Panc1 (cell line): Measurements from ENCODE around the gene FAM184B.

Experiments used
- SIN3A ChIP-seq: IDR thresholded peaks from 2 replicates; pipeline ENCODE4 v1.6.1; 2012; ENCODE audit warnings: low read depth, mild to moderate bottlenecking, low read length, moderate library complexity, borderline replicate concordance; ENCODE audit not compliant: insufficient read depth
- TCF7L2 ChIP-seq: IDR thresholded peaks from 2 replicates; pipeline ENCODE4 v1.6.1; 2011; ENCODE audit warnings: mild to moderate bottlenecking, low read depth, low read length, inconsistent platforms
- TF ChIP-seq, protein P1 (sequence below): fragments of 450-650 bp; IDR thresholded peaks from 2 replicates; pipeline ENCODE4 v1.5.1; 2017; ENCODE audit warnings: mild to moderate bottlenecking
- TF ChIP-seq, protein P2 (sequence below), 2 experiments: IDR thresholded peaks; 2 replicates each; pipeline ENCODE4 v1.6.1; 2011 to 2012; ENCODE audit warnings: low read depth in 2 of 2, control low read depth in 1 of 2, low read length in 1 of 2, mild to moderate bottlenecking in 1 of 2, moderate library complexity in 1 of 2; ENCODE audit not compliant: insufficient read depth in 1 of 2

DNA sequence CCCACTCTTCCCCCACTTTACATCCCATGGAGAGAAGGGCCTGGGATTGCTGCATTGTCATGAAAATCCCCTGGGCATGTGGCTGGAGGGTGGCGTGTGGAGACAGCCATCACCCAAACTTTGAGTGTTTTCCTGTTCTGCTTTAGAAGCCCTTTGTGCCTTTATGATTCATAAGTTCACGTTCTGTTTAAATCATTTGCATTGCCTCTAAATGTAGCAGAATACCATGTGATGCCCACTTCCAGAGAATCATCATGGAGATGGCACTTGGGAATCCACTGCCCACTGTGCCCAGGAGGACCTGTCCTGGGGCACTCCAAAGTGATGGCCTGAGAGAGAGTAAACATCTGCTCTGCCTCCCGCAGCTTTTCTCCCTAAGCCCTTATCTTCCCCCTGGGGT lies 114.2 kb downstream of the FAM184B start:
- TF ChIP-seq, protein P1, sequence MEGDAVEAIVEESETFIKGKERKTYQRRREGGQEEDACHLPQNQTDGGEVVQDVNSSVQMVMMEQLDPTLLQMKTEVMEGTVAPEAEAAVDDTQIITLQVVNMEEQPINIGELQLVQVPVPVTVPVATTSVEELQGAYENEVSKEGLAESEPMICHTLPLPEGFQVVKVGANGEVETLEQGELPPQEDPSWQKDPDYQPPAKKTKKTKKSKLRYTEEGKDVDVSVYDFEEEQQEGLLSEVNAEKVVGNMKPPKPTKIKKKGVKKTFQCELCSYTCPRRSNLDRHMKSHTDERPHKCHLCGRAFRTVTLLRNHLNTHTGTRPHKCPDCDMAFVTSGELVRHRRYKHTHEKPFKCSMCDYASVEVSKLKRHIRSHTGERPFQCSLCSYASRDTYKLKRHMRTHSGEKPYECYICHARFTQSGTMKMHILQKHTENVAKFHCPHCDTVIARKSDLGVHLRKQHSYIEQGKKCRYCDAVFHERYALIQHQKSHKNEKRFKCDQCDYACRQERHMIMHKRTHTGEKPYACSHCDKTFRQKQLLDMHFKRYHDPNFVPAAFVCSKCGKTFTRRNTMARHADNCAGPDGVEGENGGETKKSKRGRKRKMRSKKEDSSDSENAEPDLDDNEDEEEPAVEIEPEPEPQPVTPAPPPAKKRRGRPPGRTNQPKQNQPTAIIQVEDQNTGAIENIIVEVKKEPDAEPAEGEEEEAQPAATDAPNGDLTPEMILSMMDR, result no peak
- no peak for TF ChIP-seq TCF7L2
- TF ChIP-seq, protein P2, sequence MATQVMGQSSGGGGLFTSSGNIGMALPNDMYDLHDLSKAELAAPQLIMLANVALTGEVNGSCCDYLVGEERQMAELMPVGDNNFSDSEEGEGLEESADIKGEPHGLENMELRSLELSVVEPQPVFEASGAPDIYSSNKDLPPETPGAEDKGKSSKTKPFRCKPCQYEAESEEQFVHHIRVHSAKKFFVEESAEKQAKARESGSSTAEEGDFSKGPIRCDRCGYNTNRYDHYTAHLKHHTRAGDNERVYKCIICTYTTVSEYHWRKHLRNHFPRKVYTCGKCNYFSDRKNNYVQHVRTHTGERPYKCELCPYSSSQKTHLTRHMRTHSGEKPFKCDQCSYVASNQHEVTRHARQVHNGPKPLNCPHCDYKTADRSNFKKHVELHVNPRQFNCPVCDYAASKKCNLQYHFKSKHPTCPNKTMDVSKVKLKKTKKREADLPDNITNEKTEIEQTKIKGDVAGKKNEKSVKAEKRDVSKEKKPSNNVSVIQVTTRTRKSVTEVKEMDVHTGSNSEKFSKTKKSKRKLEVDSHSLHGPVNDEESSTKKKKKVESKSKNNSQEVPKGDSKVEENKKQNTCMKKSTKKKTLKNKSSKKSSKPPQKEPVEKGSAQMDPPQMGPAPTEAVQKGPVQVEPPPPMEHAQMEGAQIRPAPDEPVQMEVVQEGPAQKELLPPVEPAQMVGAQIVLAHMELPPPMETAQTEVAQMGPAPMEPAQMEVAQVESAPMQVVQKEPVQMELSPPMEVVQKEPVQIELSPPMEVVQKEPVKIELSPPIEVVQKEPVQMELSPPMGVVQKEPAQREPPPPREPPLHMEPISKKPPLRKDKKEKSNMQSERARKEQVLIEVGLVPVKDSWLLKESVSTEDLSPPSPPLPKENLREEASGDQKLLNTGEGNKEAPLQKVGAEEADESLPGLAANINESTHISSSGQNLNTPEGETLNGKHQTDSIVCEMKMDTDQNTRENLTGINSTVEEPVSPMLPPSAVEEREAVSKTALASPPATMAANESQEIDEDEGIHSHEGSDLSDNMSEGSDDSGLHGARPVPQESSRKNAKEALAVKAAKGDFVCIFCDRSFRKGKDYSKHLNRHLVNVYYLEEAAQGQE (IDR thresholded peaks at IDR 0.05; ENCODE audit: insufficient read depth in 1 of 2, low read depth in 2 of 2, low read length in 1 of 2), result no peak
- TF ChIP-seq SIN3A, result no peak
